HFF-Myc (cell line): Measurements from ENCODE around the gene VPS13D.

ENCODE experiments used
- DNase-seq: peaks from one replicate; pipeline ENCODE4 v3.0.0-alpha.2; 2011; ENCODE audit warnings: low read depth; ENCODE audit errors: extremely low read depth
- H3K4me3 ChIP-seq: replicated peaks from 2 replicates; pipeline ENCODE4 v1.5.1; 2011; ENCODE audit warnings: low read depth, mild to moderate bottlenecking, control low read depth, low read length
- CTCF ChIP-seq: IDR thresholded peaks from 2 replicates; pipeline ENCODE4 v1.5.1; 2012; ENCODE audit warnings: mild to moderate bottlenecking, low read depth, low read length, control low read depth; ENCODE audit errors: missing control alignments

VPS13D gene

DNA sequence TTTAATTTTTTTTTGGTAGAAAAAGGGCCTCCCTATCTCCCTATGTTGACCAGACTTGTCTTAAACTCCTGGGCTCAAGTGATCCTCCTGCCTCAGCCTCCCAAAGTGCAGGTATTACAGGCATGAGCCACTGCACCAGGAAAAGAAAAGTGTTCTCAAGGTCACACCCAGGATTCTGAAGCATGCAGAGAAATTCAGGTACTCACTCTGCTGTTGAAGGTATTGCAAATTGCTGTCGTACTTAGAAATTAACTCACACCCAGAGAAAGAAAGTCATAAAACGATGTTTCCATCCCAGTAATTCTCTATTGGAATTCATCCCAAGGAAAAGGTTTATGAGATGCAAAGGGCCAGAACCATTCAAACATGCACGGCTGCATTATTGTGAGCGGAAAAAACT is 314.5 kb downstream of the VPS13D start:
- no peak for TF ChIP-seq CTCF
- DNase-seq: no peak
- no peak overlapping the region for H3K4me3 ChIP-seq

DNA sequence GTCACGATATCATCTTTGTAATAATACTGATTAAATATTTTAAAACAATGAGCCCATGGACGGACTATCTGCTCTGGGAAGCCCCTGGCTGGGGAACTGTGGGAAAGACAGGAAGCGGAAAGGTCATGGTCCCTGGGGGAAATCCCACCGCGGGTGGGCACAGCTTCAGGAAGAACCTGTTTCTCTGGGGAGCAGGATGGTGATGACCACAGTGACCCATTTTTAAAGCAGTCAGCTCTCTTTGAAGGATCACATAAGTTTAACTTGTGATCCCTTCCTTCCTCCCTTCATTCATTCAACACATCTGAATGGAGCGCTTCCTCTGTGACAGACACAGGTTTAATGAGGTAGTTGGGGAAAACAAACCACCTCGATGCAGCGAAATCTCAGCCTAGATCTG is 315.2 kb downstream of the VPS13D start:
- no peak for DNase-seq
- no peak for TF ChIP-seq CTCF
- H3K4me3 ChIP-seq: no peak overlapping the region

GRCh38 chr1:12546771-12547585 is 317.1 kb downstream of the VPS13D start:
- no peak for DNase-seq
- no peak overlapping the region for H3K4me3 ChIP-seq
- no peak for TF ChIP-seq CTCF

DNA sequence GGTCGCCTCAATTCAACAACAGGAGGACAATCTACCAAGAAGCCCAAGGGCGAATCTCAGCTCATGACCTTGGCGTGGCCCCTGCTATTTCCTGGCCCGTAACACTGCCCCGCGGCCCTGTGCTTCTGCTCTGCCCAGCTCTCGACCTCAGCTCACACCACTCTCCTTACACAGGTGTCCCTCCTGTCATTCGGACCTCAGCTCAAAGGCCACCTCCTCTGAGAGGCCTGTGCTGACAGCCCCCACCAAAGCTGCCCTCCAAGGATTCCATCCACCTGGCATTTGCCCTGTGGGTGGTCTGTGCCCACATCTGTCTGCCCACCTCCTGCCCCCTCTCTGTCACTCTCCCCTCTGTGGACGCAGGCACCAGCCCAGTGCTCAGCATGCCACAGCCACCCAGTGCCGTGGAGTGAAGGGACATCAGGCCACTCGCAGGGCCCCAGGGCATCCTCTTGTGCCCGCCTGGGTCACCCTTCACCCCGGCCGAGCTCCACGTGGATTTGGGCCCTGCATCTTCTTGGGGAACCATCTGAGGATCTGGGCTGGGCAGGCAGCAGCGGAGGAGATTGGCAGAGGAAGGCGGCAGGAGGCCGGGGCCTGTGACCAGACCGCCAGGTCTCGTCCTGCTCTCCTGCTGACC is 317.9 kb downstream of the VPS13D start:
- no peak overlapping the region for H3K4me3 ChIP-seq
- TF ChIP-seq CTCF: no peak
- DNase-seq: no peak

- TF ChIP-seq CTCF: no peak
- DNase-seq: no peak
- no peak overlapping the region for H3K4me3 ChIP-seq
These were observed 318.6 kb downstream of the VPS13D start for GRCh38 chr1:12548279-12548972.

- TF ChIP-seq CTCF: no peak
- no peak for DNase-seq
- H3K4me3 ChIP-seq: no peak overlapping the region
These were observed 319.2 kb downstream of the VPS13D start for GRCh38 chr1:12548973-12549459.
